Activated T-cell treated with anti-CD3 and anti-CD28 coated beads, Interleukin-2, amount 50 U/mL, for 48 hours (primary cell): Measurements from ENCODE around the gene SETD1A.
A peak's percentile ranks its signal among the peaks of the same experiment; 100 is the strongest.

ENCODE experiments used
- DNase-seq, 2 experiments: peaks; one replicate each; pipeline ENCODE4 v3.0.0-alpha.2; 2020

The SETD1A gene

DNA sequence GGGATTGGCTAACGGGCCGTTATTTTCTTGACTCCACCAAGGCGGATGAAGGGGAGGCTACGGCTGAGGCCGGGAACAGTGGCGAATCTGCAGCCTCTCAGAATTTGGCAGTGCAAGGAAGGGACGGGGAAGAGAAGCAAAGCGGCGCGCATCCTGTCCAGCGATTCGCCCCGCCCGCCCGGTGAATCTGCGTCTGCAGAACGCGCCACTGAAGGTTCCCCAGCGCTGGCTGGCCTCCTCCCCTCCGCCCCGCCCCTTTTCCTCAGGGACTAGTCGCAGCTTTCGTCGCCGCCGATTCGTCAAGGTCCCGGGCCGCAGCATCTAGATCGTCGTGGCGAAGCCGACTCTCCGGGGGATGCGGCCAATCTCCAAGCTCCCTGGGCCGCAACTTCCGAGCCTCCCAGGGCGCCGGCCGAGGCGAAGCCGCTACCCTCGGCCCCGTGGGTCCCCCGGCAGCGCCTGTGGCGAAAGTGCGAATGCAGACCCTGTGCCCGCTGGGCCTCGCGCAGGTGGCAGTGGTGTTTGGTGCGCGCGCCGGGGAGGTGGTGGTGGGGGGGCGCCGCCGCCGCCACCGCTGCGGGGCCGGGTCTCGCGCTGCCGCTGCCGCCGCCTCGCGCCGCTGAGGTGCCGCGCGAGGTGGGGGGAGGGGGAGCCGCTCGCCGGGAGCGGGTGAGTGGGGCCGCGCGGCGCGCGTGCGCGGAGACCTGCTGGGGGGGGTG is at the start of gene SETD1A:
Gene SETD1A (plus strand): TSS at position 299 of the 719 bp plus-strand sequence. CDS start 978 bp downstream, outside the sequence.
- DNase-seq, result peak; percentile 97

- no peak for DNase-seq
Measured at GRCh38 chr16:30910427-30911029, 47.0 kb upstream of the SETD1A start.

DNA sequence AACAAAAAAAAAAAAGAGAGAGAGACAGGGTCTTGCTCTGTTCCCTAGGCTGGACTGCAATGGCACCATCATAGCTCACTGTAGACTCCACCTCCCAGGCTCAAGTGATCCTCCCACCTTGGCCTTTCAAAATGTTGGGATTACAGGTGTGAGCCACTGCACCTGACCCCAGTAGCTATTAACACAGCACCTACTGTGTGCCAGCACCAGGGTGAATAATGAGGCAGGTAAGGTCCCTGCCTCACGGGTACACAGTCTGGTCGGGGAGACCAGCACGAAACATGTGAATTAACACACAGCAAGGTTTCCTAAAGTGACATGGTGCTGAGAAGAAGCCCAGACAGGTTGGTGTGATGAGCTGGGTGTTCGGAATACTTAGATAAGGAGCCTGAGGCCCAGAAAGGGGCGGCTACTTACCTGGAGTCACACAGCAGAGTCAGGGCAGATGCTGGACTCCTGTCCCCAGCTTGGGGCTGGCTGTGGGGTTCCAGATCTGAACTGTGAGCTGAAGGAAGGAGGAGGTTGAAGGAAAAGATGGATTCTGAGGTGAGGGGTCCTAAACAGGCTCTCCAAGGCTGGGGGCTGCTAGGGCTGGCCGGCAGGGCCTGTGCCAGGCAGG is 44.7 kb upstream of the SETD1A start:
- no peak for DNase-seq

DNA sequence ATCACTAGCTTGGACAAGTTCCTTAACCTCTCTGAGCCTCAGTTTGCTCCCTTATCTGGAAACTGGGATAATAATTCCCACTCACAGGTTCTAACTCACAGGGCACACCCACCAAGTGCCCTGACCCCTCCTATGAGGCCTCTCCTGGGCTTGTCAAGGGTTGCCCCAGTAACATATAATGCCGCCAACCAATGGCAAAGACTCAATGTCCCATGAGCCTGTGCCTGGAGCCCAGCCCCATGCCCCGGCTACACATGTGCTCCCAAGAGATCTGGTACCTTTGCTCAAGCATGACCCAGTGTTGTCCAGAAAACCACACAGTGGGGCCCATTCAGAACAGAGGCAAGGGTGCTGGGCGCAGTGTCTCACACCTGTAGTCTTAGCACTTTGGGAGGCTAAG is 42.7 kb upstream of the SETD1A start:
- no peak for DNase-seq

DNA sequence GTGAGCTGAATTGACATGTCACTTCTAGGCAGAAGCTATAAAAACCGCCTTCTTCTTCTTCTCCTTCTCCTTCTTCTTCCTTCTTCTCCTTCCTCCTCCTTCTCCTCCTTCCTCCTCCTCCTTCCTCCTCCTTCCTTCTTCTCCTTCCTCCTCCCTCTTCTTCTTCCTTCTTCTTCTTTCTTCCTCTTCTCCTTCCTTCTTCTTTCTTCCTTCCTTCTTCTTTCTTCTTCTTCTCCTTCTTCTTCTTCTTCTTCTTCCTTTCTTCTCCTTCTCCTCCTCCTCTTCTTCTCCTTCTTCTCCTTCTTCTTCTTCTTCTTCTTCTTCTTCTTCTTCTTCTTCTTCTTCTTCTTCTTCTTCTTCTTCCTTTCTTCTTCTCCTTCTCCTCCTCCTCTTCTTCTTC is 38.9 kb upstream of the SETD1A start:
- no peak for DNase-seq

- DNase-seq, result no peak
Measured at GRCh38 chr16:30920891-30921290, 36.7 kb upstream of the SETD1A start.

DNA sequence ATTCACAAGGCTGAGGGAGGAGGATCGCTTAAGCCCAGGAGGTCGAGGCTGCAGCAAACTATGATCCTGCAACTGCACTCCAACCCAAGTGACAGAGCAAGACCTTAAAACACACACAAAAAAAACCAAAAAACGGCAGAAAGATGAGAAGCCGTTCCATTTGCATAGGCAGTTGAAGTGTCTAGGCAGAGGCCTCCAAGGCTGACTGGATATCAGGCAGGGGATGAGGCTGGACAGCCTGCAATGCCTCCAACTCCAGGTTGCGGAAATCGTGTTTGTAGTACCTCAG is 36.2 kb upstream of the SETD1A start:
- no peak for DNase-seq

GRCh38 chr16:30921748-30922419 is 35.7 kb upstream of the SETD1A start:
- DNase-seq, result peak; percentile 92 to 94

- DNase-seq, result peak; percentile 100
Measured at GRCh38 chr16:30922420-30922959, 35.1 kb upstream of the SETD1A start.

- peak; percentile 96 for DNase-seq
Measured at GRCh38 chr16:30922960-30923535, 34.5 kb upstream of the SETD1A start.

- DNase-seq, result no peak
Measured at GRCh38 chr16:30923554-30924075, 33.9 kb upstream of the SETD1A start, which contains the start of gene FBXL19. Gene FBXL19 (plus strand): TSS chr16:30923572. CDS start chr16:30925755, 2,183 bp downstream.

DNA sequence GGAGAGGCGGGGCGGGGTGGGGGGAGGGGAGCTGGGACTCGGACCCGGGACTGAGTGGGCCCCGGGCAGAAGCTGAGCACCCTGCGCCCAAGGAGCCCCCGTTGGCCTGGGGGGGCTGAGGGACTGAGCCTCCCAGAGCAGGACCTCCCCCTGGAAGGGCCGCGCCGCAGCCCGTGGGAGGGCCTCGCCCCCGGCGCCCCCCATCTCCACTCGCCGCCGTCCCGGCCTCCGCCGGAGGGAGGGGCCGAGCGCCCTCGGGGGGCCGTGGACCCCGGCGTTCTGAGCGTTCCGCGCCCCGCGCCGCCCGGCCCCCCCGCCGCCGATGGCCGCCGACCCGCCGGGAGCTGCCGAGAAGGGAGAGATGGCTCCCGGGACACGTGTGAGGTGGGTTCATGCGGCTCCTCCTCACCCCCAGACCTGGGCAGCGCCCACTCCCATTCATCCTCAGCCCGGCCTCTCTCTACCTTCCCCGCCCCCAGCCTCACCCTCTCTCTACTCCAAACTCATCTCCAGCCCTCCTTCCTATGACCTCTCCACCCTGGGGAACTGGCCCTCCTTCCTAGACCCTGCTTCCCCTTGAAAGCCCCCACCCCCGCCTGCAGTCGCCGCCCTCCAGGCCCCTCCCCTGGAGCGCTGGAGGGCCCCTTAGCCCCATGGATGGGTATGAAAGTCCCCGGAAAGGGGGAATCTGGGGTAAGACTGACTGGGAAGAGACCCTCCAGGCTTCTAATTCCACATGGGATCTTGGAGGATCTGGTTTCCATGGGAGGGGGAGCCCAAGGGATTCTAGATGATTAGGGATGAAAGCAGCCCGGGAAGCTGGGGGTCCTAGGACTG is 33.3 kb upstream of the SETD1A start:
- DNase-seq, result peak in 1 of 2 experiments; percentile 44

- DNase-seq, result no peak
Measured at GRCh38 chr16:30924913-30925631, 32.5 kb upstream of the SETD1A start.

DNA sequence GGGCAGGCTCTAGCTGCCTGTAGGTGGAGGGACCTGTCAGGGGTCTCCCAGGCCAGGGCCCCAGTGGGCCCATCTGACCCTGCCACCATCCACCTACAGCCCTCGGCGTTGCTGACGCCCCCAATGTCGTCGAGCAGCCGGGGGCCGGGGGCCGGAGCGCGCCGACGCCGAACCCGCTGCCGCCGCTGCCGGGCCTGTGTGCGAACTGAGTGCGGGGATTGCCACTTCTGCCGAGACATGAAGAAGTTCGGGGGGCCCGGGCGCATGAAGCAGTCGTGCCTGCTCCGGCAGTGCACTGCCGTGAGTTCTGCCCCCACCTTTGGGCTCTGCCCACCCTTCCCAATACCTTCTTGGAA is 31.9 kb upstream of the SETD1A start:
- DNase-seq, result no peak

- DNase-seq, result no peak
Measured at GRCh38 chr16:30925995-30926811, 31.4 kb upstream of the SETD1A start.

- DNase-seq, result no peak
Measured at GRCh38 chr16:30926937-30927788, 30.4 kb upstream of the SETD1A start.

DNA sequence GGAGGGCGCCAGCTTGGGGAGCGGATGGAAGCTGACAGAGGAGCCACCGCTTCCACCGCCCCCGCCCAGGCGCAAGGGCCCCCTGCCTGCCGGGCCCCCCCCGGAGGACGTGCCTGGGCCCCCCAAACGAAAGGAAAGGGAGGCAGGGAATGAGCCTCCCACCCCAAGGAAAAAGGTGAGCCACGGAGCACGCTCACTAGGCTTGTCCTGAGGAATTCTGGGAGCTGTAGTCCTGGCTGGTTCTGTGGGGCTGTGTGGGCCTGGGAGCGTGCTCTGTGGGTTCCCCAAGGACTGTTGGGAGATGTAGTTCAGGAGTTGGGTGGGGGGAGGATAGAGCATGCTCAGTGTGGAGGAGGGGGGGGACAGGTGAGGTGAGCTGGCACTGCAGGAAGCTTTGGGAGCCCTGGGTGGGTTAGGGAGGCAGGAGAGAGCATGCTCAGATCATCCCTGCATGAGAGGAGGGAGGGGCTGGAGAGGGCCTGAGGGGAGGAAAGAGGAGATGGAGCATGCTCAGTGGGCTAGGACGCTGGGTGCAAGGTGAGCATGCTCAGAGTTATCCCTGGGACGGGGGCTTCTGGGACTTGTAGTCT is 29.7 kb upstream of the SETD1A start:
- peak; percentile 41 to 52 for DNase-seq

DNA sequence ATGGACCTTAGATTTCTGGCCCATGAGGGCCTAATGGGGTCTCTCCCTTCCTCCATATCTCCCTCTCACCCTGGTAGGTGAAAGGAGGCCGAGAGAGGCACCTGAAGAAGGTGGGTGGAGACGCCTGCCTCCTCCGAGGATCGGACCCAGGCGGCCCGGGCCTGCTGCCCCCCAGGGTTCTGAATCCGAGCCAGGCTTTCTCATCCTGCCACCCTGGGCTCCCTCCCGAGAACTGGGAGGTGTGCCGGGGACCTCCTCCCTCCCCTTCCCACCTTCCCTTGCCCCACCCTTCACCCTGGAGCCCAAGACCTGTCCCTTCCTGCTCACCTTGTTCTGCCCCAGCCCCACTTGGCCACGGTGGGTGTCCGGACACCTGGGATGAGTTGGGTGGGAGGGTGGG is 29.2 kb upstream of the SETD1A start:
- no peak for DNase-seq

- no peak for DNase-seq
Measured at GRCh38 chr16:30929167-30929566, 28.4 kb upstream of the SETD1A start.
